Muscle of back (tissue), 11 donors: ENCODE data around the gene DUSP14. TPM values are rescaled to one million over a fixed set of nuclear protein-coding genes. Genes with fewer than 3 reads are reported as not detected.
"Not testable (repeated sequence)": the region's sequence is repeated elsewhere in the genome, so short reads cannot be mapped to it uniquely, and the experiment has no call there.

Source experiments
- DNase-seq, 3 donors: peaks; one replicate each; pipeline versions ENCODE4 v3.0.0 to v3.0.0-alpha.2; 2013
- polyA plus RNA-seq, 10 donors: library from polyadenylated mRNA; unstranded; fragments of 120-200 nt; gene quantifications; one replicate each; pipeline ENCODE4 v1.2.1, GENCODE V29; 2013; ENCODE audit not compliant: insufficient read length in 10 of 10

Gene DUSP14
- polyA plus RNA-seq, 10 donors: 9.0 to 15.2 (median 11.0) TPM

DNA sequence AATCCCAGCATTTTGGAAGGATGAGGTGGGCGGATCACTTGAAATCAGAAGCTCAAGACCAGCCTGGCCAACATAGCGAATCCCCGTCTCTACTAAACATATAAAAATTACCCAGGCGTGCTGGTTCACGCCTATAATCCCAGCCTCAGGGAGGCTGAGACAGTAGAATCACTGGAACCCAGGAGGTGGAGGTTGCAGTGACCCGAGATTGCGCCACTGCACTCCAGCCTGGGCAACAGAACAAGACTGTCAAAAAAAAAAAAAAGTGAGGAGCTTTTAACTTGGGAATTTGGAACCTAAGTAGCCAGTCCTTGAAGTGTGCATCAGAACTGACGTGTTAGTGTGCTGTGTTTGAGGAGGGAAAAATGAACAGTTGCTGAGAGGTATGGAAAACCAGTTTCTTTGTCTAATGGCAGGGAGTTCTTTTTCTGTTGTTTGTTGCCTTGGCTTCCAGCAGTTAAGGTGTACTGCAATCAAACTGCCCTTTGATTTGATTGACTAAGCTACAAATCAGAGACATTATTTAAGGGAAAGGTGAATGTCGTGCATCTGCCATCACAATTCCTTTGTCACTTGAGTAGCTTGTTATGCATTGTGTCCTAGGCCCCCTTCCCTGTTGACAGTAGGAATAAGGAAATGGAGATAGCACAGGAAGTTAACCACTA lies 8.6 kb upstream of the DUSP14 start:
- no peak for DNase-seq

DNA sequence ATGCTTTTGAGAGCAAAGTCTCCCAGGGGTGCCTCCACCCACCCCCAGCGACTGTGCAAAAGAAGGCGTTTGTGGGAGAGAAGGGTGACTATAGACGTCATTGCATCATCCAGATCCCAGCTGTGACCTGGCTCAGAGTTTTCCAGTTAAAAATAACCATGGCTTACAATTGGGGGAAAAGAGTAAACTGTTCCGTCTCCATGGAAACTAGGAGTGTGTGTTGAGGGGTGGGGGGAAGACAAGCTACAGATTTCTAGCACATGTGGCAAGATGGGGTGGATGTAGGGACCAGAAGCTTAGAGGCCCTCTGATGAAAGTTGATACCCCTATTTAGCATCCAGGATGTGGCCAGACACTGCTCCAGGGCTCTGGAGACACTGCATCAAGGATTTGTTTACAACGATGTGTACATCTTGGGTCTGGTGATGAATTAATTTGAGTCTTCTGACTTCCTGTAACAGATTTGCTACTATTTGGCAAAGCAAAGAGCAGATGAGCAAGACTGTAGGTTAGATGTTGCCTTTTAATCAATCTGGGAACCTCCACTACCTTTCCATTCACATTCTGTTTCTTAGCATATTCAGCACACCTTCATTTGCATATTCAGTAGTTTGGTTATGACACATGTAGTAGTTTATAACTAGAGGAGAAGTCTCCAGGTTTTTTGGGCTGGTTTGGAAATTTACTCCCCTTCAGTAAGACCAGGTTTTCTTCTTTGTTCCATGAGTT lies 6.2 kb upstream of the DUSP14 start:
- DNase-seq: peak; percentile 71 to 84 (median 84)

DNA sequence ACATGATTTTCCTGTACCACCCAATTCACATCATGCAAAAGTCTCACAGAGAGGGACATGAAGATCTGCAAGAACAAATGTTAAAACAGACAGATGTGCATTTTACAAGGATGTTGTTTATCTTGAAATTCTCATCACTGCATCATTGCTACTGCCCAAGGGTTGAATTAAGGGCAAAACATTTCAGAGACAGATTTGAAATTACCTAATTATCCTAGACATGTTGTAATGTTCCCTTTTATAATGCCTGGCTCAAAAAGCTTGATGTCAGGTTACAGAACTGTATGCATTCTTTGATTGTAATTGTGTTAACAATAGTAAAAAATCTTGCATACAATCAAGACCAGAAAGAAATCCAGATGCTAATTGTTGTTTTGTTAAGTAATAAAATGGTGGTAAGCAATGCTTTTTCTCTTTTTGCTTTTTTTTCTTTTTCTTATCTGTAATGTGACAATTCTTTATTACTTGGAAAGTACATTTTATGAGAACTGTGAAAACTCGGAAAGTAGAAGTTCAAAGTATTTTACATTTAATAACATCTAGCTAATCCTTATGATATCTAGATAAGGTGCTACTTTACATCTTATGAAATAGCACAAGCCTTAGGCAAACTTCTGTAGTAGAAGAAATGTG lies 3.6 kb upstream of the DUSP14 start:
- DNase-seq: no peak

DNA sequence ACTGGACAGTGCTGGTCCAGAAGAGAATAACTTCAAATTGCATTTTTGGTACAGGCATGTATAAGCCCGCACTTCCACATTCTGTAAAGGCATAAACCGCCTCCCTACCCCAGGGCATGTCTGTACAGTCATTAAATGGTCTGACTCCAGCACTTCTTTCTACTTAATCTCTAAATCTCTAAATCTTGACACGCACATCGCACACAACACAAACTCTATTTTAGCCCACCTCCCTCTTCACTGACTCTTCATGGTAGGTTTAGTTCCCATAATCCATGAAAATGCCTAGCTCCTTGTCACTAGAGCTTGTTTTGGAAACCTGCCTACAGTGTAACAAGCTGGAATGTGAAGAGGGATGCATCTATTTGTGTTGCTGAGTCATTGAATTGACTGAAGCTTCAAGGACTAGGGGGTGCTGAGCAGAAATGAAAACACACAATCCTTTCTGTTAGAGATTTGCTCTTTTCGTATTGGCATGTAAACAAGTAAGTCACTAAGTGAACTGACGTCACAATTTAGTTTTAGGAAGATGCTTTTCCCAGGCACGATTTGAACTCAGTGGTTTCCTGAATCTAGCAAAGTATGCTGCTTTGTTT lies 1.6 kb upstream of the DUSP14 start:
- DNase-seq: peak; percentile 61 to 95 (median 83)

DNA sequence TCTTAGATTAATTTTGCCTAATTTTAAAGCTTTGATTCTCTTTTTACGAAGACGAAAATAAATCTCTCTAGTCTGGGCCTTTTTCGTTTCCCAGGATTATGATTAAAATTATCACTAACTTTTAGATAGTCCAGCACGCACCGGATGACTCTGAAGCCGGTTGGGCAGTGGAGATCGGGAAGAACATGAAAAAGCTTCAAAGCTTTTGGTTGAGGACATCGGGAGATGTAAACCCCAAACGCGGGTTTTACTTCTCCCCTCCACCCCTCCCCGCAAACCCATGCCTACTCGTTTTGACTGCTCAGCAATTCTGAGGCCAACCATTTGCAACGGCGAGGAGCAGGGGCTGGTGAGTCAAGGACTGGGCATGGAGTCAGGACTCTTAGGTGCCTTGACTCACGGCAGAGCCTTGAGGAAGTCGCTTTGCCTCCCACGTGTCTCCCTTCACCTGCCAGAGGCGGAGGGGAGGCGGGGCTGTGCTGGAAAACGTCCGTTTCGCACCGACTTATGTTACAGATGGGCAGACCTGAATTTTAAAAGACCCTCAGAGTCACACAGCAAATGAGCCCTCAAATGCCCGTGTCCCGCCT lies 989 bp upstream of the DUSP14 start:
- peak; percentile 42 to 89 (median 70) for DNase-seq

DNA sequence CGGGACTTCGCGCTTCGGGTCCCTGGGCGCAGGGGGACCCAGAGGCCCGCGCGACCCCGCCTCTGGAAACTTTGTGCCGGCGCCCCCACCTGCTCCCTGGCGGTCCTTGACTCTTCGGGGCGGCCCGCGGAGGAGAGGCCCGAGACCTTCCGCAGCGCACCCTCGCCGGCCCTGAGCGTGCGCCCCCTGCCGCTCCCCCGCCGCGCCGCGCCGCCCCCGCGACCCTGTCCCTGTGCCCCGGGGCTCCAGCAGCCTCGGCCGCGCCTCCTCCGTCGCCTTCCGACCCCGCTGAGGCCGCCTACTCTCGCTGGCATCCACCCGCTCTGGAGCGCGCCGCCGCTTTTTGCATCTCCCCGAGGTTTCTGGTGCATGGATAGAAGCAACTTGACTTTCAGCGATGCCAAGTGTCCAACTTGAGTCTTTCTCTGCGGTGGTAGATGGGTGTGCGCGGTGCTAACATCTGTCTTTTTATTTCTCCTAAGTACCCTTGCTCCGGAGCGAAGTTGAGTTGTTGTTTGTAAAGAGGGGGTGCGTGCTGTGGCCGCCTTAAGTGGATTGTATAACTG lies 414 bp downstream of the DUSP14 start:
- peak in 2 of 3 donors; percentile 49 to 77 for DNase-seq

DNA sequence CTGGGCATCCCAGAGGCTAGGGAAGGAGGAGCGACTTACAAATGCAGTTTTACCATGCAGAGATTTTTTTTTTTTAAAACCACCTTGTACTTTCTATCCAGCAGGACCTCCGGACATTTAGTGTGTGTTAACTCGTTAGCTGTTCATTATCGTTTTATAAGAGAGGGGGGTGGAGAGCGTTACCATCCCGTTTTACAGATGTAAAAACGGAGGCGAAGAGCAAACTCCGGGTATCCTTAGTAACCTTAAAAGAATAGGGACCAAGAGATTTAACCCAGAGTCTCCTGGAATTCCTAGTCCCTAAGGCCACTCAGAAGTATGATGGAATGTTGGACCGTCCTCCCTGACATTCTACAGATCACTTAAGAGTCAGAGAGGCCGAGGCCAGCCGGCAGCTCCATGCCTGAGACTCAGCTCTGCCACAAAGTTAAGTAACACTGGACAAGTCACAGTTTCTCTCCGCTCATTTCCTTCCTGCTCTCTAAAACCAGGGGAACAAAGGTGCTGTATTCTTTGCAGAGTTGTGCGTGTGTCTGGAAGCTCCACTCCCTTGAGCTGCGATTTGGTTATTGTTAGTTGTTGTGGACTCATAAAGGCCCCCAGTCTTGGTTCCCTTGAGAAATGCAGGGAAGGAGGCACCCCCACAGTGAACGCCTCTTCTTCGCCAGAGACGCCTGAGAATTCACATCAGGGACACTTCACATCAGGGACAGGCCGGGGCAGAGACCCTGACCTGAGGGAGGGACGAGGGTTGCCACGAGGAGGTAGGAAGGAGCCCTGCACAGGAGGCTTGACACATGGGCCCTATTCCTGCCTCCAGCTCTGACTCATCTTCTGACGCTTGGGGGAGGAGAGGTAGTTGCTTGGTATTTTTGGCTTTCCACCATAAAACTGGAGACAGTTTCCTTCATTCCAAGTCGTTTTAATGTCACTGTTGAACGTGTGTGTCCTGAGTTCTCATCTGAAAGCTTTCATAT lies 1.2 kb downstream of the DUSP14 start:
- peak; percentile 27 to 84 (median 66) for DNase-seq

DNA sequence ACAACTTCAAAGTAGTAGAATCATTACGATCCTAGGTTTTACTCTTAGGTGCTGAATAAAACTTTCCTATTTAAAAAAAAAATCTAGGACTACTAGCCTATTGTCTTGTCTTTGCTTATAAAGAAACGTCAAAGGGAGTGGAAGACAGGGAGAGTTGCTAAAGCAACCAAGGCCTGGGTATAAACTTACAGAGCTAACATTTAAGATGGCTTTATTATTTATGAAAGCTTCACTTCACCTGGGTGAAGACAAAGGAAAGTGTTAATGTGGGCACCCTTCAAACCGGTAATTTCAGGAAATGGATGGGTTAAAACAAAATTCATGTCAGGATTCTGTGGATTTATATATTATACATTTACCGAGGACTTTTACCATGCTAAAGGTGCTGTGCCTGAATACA lies 2.5 kb downstream of the DUSP14 start:
- no peak for DNase-seq

DNA sequence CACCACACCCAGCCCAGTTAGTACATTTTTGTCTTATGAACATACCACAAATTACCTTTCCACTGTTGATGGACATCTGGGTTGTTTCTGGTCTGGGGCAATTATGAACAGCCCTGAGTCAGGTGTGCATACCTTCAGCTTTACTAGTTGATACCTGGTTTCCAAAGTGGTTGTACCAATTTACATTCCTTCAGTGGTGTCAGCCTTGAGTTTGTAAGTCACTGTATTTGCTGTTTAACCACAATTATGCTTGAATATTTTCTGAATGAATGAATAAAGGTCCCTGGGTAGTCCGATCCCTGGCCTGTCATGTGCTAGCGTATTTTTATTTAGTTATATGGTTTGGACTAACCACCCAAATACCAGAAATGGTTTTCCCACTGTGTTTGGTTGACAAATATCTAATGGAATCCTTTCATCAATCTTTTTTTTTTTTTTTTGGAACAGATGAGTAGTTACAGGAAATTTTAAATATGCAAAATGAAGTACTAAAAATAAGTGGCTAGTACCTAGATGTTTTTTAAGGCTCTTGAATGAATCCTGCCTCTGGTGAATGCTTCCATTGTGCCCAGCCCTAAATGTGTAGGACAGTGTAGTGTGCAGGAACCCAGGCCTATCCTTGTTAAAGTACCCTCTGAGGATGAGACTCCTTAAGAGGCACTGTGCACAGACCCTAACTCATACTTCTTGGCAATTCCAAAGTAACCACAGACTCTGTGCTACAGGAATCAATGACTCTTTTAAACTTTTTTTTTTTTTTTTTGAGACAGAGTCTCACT lies 3.7 kb downstream of the DUSP14 start:
- DNase-seq: peak in 1 of 3 donors; percentile 91

DNA sequence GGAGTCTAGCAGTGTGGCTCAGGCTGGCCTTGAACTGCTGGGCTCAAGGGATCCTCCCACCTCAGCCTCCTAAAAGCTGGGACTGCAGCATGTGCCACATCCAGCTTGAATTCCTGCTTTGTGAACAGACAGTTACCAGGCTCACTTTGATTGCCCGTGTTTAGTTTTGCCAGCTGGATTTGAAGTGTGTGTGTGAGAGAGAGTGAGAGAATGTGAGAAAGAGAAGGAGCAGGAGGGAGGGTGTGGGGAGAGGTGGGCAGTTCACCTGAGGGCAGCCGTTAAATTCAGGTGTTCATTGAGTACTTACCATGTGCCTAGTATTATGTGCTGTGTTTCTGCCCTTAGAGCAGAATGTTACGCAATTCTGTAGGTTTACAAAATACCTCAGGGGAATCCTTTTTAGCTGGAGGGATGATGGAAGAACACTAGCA lies 4.7 kb downstream of the DUSP14 start:
- DNase-seq: no peak

DNA sequence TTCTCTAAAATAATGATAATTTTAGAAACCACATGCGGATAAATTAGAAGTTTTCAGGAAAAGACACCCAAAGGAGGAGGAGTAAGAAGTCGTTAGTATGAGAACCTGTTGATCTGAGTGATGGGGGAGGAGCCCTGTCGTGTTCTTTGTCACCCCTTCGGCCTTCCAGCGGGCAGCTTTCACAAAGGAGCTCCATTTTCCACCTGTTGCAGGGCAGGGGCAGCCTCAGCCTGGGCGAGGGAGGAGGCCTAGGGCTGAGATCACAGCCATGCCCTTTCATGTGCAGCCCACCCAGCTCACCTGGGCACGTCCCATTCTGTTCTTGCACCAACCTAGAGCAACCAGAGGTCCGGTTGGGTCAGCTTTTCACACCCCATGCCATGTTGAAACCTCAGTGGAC lies 5.3 kb downstream of the DUSP14 start:
- no peak for DNase-seq

DNA sequence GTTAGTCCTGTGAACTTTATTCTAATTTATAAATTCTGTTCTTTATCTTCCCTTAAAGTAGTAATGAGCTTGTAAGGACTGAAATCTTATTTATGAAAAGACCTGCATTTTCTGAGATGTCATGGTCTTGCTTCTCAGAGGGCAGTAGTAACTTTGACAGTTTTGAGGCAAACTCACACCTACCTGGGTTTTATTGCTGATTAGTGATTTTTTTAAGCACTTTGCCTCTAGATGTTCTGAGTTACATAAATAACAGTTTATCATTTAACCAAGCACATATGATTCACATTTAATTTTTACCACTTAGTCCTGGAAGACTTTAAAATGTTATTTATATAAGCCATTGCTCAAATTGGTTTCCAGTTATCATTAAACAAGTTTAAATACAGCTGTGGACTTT lies 10.7 kb downstream of the DUSP14 start:
- no peak for DNase-seq

DNA sequence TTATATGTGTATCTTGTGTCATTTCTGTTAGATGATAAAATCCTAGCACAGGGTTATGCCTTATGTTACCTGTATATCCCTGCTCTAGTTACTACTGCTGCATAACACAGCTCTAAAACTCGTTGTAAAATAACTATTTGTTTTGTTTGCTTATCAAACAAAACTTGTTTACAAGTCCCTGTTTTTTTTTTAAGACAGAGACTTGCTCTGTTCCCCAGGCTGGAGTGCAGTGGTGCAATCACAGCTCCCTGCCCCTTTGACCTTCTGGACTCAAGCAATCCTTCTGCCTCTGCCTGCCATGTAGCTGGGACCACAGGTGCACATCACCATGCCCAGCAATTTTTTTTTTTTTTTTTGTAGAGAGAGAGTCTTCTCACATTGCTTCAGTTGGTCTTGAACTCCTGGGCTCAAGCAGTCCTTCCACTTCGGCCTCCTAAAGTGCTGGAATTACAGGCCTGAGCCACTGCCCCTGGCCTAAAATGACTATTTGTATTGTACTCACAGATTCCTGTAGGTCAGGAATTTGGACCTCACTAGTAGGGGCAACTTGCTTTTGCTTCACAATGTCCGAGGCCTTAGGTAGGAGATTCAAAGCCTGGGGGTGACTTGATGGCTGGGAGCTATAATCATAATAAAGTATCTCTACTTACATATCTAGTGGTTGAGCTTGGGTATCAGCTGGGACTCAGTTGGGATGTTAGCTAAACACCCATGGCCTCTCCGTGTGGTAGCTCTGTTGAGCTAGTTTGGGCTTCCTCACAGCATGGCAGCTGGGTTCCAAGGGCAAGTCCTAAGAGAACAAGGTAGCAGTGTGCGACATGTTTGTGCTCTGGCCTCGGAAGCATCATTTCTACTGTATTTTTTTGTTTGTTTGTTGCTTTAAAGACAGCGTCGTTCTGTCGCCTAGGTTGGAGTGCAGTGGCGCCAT lies 12.6 kb downstream of the DUSP14 start:
- DNase-seq: no peak

DNA sequence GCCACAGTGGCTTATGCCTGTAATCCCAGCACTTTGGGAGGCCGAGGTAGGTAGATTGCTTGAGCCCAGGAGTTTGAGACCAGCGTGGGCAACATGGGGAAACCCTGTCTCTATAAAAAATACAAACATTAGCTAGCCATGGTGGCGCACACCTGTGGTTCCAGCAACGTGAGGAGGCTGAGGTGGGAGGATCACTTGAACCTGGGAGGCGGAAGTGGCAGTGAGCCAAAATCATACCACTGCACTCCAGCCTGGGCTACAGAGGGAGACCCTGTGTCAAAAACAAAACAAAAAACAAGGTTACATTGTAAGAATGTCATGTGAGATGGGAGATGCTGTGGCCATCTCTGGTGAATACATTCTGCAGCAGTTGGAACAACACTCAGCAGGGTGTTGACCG lies 13.5 kb downstream of the DUSP14 start:
- no peak for DNase-seq

DNA sequence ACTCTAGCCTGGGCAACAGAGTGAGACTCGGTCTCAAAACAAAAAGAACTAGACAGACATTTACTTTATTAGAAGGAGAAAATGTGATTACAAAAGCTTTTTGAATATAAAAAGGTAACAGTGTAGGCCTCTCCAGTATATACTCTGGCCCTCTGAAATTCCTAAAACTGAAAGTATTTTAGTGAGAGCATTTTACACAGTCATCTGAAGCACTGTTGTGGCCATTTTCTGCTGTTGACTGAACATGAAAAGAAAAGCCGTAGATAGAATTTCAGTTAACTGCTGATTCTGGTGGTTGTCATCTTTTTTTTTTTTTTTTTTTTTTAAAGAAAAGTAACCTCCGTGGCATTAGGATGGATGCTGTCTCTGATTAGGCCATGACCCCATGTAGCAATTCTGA lies 15.6 kb downstream of the DUSP14 start:
- DNase-seq: no peak

DNA sequence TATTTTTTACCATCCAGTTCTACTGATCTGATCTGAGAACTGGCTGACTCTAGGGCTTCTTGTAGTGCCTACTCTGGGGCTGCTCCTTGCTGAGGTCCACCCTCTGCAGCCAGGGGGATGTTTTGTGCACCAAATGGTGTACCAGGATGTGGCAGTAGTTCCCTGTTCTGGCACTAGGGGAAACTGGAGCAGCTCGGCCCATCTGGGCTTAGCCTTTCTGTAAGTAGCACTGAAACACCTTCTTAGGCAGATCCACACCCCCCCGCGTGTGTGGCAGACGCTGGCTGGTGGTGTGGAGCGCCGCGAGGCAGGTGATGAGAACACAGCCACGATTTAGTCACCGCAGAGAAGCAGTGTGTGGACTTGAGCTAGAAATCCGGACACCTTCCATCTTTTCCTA lies 17.0 kb downstream of the DUSP14 start:
- DNase-seq: no peak

DNA sequence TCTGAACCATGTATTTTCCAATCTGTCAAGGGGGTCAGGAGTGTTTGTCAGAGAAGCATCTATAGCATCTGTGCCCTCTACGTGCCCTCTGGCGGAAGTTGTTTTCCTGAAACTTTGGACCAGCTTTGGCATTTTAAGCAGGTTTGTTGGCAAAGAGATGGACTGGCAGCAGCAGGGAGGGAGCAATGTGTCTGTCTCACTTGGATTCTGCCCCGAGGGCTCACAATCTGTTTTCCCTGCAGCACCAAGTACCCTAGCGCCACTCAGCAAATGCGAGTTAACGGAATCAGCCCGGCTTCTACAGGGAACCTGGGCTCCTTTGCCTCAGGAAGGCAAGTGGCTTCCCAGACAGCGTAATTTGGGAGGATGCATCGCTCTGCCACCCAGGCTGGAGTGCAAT lies 17.4 kb downstream of the DUSP14 start:
- no peak for DNase-seq

DNA sequence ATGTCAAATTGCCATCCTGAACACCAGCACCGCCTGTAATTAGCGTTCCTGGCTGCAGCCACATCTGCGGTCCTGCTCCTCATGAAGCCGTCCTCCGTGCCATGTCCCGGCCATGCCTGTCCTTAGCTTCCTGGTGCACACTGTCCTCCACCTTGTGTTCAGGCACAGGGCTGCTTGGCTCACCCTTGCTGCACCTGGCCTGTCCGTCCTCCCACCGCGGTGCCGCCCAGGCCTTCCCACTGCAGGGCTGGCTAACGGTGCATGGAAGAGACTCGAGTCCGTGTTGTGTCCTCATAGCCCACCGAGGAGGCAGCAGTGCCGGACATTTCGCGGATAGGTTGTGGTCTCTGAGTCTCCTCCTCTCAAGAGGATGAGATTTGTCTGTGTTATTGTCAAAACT lies 20.4 kb downstream of the DUSP14 start:
- DNase-seq: no peak

DNA sequence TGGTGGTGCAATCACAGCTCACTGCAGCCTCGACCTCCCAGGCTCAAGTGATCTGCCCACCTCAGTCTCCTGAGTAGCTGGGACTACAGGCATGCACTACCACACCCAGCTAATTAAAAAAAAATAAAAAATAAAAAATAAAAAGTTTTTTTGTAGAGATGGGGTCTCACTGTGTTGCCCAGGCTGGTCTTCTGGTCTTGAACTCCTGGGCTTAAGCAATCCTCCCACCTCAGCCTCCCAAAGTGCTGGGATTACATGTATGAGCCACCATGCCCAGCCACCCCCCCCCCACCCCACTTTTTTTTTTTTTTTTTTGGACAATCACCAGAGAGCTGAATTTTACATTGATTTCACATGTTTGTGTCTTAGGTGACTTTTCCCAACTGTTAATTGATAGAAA lies 22.0 kb downstream of the DUSP14 start:
- DNase-seq: not testable (repeated sequence)
